NCI-H748 (cell line): Measurements from ENCODE around the gene OR5P2.
"Not testable (repeated sequence)": the region's sequence is repeated elsewhere in the genome, so short reads cannot be mapped to it uniquely, and the experiment has no call there.

Experiments
- DNase-seq: peaks from one replicate; lab custom pipeline; 2025; ENCODE audit not compliant: unreplicated experiment; lab: John Stamatoyannopoulos, UW

The OR5P2 gene

DNA sequence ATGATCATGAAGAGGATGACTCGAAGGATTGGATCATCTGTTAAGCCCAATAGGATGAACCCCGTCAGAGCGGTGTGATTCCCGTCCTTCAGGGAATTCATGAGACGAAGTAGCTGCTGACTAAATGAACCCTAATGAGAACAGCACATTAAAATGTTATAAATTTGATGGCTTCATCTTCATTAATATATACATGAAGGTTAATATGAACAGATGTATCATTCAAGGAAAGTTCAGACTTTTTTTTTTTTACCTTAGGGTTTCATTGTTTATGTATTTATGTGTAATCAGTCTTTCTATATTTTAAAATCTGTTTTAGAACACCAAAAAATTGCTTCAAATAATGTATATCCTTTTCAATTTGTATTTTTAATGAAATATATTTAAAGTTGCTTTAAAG lies at the start of gene OR5P2:
TSS of gene OR5P2 (minus strand) at position 101 of the 400 bp plus-strand sequence. CDS start at position 101, 0 bp downstream.
- DNase-seq: no peak

GRCh38 chr11:7846003-7846402 lies 49.3 kb upstream of the OR5P2 start:
- DNase-seq: no peak

- DNase-seq: no peak
These were observed 48.2 kb upstream of the OR5P2 start for GRCh38 chr11:7844986-7845385.

GRCh38 chr11:7844521-7844920 lies 47.8 kb upstream of the OR5P2 start:
- DNase-seq: no peak

DNA sequence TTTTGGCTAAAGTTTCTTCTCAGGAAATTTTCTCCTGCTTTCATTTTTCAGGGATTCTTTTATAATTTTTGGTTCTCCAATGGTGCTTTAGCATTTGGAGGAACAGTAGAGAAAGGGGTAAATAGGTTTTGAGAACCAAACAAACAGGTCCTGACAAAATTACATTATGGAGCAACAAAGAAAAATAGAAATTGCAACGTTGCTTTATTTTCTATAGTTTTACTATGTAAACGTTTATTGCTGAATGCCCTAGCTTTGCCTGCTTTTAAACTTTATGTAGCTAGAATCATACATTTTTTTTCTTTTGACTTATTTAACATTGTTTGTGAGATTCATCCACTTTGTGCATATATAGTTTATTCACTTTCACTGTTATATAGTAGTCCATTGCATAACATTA lies 43.8 kb upstream of the OR5P2 start:
- no peak for DNase-seq

GRCh38 chr11:7833527-7833926 lies 36.8 kb upstream of the OR5P2 start:
- DNase-seq: no peak

GRCh38 chr11:7830740-7831139 lies 34.0 kb upstream of the OR5P2 start, which contains the start of gene OR5P3:
OR5P3 (minus strand) TSS chr11:7830840.
- DNase-seq: no peak

DNA sequence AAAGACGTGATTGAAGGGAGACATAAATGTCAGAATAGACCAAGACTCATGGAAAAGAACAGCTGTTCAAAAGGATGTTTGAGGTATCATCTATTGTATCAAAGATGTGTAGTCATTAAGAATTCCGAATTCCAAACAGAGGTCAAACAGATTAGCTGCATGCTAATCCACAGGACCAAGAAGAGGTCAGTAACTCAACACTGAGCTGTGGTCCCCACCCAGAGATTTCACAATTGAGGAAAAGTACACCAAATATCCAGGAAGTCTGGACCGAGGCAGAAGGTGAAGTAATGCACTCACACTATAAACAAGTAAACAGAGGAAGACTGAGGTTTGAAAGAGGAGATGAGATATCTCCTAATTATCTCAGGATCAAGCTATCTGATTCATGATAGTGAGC lies 29.6 kb upstream of the OR5P2 start:
- DNase-seq: no peak

DNA sequence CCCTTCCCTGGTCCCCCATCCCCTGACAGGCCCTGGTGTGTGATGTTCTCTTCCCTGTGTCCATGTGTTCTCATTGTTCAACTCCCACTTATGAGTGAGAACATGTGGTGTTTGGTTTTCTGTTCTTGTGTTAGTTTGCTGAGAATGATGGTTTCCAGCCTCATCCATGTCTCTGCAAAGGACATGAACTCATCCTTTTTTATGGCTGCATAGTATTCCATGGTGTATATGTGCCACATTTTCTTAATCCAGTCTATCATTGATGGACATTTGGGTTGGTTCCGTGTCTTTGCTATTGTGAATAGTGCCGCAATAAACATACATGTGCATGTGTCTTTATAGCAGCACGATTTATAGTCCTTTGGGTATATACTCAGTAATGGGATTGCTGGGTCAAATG lies 23.7 kb upstream of the OR5P2 start:
- not testable (repeated sequence) for DNase-seq

DNA sequence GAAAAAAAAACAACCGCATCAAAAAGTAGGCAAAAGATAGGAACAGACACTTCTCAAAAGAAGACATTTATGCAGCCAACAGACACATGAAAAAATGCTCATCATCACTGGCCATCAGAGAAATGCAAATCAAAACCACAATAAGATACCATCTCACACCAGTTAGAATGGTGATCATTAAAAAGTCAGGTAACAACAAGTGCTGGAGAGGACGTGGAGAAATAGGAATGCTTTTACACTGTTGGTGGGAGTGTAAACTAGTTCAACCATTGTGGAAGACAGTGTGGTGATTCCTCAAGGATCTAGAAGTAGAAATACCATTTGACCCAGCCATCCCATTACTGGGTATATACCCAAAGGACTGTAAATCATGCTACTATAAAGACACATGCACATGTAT lies 18.2 kb upstream of the OR5P2 start:
- DNase-seq: not testable (repeated sequence)

GRCh38 chr11:7810301-7810700 lies 13.6 kb upstream of the OR5P2 start:
- not testable (repeated sequence) for DNase-seq

- no peak for DNase-seq
These were observed 3.5 kb downstream of the OR5P2 start for GRCh38 chr11:7793233-7793632.

DNA sequence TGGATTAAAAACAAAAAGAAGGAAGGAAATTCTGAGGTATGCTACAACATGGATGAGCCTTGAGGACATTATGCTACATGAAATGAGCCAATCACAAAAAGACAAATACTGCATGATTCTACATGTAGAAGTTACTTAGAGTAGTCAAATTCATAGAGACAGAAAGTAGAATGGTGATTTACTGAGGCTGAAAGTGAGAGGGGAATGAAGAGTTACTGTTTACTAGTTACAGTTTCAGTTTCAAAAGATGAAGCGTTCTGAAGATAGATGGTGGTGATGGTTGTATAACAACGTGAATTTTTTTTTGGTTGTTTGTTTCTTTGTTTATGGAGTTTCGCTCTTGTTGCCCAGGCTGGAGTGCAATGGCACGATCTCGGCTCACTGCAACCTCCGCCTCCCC lies 9.5 kb downstream of the OR5P2 start:
- no peak for DNase-seq

DNA sequence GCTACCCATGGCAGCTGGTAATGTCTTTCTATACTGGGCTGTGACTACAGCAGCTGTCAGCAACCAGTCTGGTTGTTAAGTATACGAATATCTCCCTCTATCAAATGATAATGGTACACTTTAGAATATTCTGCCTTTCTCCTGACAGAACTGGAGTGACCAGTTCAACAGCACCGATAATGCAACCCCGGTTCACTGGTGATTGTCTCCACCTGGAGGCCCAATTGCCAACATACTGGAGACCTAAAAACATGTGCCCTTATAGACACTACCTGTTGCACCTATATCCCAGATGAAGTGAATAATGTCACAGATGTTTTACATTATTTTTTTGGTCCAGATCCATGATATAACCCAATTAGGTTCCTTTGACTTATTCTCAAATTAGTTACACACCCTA lies 21.1 kb downstream of the OR5P2 start:
- DNase-seq: no peak

DNA sequence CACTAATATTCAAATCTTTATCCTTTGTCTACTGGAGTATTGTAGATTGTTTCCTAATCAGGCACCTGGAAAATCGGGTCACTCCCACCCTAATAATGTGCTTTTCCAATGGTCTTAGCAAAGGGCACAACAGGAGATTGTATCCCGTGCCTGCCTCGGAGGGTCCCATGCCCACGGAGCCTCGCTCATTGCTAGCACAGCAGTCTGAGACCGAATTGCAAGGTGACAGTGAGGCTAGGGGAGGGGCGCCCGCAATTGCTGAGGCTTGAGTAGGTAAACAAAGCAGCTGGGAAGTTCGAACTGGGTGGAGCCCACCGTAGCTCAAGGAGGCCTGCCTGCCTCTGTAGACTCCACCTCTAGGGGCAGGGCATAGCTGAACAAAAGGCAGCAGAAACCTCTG lies 32.4 kb downstream of the OR5P2 start:
- not testable (repeated sequence) for DNase-seq

- DNase-seq: no peak
These were observed 37.7 kb downstream of the OR5P2 start for GRCh38 chr11:7759010-7759409.

GRCh38 chr11:7749456-7749855 lies 47.3 kb downstream of the OR5P2 start:
- DNase-seq: no peak
